Anterior cingulate cortex (tissue), 58 donors: Measurements from ENCODE around the gene WIPF3.
A peak's percentile ranks its signal among the peaks of the same experiment; 100 is the strongest.
"Not testable (repeated sequence)": the region's sequence is repeated elsewhere in the genome, so short reads cannot be mapped to it uniquely, and the experiment has no call there.

ENCODE experiments used
- DNase-seq, 58 donors: peaks; one replicate each; lab custom pipeline; 2025; lab: John Stamatoyannopoulos, UW

WIPF3 gene

DNA sequence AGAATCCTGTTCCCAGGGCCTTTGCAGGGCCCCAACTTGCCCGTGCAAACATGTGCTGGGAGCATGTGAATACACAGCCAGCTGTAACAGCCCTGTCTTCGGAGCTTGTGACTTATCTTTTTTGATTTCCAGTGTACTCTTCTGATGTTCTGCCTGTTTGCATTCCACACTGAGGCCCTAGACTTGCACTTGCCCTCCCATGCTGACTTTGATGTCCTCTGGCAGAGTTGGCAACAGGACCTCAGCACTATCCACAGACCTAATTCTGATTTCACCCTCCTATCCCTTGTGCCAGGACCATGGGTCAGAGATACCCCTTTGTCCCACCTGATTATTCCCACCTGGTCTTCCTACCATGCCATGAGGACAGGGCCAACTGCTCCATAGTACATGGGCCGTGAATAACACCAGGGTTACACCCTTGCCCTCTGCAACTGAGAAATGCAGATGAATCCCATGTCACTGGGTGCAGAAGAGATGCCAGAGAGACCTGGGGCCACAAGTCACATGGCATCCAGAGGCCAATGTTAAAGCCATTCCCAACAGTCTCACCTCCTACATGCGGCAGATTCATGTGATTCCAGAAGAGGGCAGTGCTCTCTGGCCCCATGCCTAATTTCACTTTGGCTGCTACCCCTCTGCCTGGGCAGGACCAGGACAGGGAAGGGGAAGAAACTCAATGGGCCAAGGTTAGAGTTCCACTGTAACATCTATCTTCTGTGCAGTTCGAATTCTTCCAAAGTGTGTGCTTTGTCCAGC, 140.3 kb downstream of the WIPF3 start:
- DNase-seq = peak in 5 of 58 donors; percentile 15 to 32 (median 21)

DNA sequence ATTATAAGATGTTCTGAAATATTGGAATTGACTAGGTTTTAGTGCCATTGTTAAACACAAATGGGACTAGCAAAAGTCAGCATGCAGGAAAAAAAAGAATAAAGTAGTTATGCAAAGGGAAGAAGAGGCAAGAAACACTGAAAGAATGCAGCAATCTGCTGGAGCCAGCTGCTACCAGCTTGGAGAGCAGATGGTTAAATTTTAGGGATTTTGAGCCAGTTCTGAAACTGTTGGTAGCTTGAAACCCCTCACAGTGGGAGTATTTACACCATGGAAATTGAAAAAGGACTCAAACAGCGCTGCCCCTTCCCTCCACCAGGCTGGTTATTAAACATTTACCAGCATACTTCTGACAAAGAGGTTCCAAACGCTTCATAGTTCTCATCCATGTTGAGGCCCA, 142.3 kb downstream of the WIPF3 start:
- no peak for DNase-seq

DNA sequence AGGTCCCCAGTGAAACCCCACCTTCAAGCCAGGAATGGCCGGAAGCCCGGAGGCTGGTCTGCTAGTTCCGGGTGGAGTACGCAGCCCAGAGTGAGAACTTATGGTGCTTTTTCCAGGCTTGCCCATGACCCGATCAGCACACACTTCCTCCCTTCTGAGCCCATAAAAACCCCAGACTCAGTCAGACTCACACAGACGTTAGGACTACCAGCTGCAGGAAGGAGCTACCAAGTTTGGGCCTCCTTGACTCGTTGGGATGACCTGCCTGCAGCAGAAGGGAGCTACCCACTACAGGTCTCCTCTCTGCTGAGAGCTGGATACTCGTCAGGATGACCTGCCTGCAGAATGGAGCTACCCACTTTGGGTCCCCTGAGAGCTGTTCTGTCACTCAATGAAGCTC, 144.2 kb downstream of the WIPF3 start:
- no peak for DNase-seq

DNA sequence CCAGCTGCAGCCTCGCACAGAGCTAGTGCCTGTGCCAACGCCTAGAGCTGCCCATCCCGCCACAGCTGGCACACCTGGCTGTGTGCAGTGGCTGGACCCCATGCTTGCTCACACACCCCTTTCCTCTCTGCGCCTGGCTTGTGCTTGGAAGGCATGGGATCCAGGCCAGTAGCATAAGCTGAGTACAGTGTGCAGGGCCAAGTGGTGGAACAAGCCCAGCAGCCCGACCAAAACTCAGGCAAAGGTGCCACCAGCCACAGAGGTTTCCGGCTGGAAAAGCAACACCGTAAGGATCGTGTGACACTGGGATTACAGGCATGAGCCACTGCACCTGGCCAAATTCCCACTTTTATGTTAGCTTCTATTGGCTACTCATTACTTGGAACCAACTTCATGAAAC, 144.9 kb downstream of the WIPF3 start:
- DNase-seq = no peak

DNA sequence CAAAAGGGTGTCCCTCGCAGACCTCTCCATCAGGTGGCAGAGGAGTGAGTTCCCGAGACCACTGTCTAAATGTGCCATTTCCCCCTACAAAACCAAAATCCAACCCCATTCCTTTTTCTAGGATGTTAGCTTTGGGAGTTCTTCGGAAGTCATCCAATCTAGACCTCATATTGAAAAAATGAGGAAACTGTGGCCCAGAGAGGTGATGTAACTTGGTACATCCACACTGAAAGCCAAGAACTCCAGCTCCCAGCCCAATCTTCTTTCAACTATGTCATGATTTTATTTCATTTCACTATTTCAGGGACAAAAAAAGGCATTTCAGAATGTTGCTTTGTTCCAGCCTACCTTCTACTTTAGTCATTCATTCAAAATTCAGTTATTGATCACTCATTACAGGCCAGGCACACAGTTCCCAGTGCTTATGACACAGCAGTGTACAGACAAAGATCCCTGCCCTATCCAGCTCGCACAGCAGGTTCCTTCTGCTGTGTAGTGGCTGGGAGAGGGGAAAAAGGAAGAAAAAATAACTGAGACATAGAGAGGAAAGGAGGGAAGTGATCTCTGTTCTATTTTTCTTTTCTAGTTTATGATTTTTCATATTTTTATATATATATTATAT, 147.5 kb downstream of the WIPF3 start:
- no peak for DNase-seq

DNA sequence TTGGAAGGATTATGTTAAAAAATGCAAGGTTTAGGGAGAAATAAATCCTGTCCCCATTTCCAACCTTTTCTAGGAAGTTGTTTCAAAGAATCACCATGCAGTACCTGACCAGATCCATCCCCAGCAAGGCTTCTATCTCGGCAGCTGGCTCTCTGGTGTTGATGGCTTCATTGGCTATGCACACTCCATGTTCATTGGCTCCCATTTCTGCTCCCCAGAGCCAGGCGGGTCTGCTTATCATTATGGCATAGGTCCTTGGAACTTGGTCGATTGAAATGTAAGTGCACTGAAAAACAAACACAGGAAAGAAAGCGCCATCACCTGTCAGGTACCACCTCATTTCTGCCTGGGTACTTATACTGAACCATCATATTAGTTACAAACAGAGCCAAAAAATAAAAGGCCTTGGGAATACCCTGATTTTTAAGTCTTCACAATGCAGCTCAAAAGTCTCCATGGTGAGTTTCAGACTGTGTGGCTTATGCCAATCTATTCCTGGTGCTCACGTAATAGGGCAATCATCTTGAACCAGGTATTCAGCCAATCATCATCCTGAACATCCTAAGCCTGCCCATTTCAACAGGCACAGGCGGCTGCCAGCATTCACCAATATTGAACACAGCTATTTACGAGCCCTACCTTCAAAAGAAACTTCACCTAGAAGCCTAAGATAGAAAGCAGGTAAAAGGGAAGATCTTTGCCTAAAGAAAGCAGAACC, 148.9 kb downstream of the WIPF3 start:
- DNase-seq = no peak

DNA sequence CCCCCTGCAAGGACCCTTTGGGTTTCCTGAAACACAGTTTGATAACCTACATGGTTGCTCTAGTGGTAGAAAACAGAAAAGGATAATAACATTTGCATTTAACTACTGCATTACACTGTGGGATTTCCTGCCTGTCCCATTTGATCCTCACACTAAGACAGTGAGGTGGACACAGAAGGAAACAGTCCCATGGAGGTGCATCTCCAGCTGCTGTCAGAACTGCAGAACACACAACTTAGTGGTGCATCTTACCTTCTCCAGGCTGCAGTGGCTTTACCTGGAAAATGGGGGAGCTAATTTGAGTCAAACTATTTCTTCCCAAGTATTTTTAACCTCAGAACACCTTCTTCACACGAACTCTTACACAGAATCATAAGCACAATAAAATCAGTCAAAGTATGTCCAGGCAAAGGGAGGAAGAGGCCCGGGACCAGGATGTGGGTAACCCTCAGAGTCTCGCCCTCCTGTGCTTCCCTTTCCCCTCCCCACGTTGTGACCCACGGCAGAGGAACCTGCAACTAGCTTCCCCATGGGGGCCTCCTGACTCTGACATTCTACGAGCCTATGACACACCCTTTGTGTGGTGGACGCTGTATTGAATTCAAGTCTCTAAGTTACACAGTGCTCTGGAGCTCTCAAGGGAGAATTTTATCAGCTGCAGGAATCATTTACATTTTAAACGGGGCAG, 149.6 kb downstream of the WIPF3 start:
- no peak for DNase-seq

DNA sequence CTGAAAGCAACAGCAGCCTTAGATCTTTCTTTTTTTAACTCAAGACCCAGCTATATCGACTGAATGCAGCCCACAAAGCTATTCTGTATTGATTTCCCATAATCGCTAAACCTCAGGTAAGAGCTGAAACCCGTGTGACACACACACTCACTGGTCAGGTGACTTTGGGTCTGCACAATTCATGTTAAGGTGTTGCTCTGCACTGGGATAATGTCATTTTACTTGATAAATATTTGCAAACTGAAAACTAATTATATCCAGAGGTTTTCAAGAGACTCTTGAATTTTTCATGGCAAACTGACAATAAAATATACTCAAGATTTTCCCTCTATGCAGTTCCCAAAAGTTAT, 150.2 kb downstream of the WIPF3 start:
- no peak for DNase-seq

DNA sequence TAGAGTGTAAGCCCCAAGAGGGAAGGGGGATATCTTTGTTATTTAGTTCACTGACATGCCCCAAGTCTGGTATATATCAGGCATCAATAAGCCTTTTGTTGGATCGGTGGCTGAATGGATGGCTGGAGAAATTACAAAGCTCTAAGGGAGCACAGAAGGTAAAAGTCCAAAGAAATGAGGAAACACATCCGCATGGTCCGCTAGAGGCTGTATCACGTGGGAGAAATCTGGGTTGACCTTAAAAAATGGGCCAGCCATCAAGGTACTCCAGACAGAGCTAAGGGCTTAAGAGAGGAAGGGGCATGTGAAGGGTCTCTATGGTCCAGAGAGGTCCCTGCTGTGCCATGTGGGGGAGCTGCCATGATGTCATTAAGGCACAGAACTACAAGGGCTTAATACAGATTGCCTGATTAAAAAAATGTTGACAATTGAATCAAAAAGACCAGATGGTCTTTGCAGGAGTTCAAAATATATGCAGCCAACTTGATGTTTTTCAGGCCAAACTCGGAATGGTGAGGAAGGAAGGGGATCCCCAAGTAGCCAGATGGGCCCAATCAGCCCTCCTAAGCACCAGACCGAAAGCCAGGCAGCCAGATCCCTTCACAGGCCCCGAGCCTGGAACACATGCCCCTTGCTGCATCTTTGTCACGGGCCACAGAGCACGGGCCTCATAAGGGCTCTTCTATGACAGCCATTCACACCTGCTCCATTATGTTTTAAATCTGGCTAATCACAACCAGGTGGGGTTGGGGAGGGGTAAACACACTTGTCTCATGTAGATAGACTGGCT, 151.4 kb downstream of the WIPF3 start:
- no peak for DNase-seq

DNA sequence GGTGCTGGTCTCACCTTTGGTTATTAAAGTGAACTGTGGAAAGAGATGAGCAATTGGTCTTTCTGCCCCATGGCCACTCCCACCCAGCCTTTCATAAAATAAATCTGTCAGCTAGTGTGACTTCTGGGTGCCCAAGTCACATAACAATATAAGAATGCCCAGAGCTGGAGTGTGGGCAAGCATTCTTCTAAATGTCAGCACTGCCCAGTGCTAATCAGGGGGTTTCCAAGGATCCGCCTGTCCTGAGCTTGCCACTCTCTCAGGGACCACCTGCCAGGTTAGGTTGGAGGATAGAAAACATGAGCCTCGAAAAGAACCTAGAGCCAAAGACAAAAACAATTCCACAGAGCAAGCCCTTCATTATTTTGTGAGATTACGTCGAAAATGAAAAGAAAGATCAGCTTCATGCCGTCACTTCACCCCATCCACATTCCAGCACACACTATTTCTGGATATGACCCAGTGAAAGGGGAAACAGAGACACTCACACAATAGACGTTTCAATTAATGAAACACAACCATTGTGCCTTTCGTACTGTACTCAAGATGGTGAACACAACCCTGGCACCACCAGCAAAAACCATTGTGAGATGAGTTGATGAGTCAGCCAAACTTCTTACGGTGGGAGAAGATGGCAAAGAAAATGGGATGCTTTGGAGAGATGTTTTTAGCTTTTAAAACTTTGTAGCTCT, 152.5 kb downstream of the WIPF3 start:
- no peak for DNase-seq

DNA sequence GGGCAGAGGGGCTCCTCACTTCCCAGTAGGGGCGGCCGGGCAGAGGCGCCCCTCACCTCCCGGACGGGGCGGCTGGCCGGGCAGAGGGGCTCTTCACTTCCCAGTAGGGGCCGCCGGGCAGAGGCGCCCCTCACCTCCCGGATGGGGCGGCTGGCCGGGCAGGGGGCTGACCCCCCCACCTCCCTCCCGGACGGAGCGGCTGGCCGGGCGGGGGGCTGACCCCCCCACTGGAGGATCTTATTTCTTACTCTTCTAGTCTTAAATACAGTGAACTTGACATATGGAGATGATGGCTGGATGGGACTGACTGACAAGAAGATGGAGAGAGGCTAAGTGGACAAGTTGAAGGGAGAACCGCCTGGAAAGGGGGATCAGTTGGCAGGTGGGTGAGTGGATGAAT, 155.3 kb downstream of the WIPF3 start:
- DNase-seq = not testable (repeated sequence)

DNA sequence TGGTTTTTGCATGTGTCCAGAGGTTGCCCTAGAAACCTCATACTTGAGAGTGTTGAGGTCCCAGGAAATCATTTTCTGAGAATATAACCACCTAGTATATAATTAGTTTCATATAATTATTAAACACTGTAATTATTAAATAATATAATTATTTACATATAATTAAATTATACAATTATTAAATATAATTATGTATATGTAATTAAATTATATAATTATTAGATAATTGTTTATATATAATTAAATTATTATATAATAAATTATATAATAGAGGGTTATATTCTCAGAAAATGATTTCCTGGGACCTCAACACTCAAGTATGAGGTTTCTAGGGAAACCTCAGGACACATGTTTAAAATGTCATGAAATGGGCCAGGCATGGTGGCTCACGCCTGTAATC, 155.7 kb downstream of the WIPF3 start:
- no peak for DNase-seq

DNA sequence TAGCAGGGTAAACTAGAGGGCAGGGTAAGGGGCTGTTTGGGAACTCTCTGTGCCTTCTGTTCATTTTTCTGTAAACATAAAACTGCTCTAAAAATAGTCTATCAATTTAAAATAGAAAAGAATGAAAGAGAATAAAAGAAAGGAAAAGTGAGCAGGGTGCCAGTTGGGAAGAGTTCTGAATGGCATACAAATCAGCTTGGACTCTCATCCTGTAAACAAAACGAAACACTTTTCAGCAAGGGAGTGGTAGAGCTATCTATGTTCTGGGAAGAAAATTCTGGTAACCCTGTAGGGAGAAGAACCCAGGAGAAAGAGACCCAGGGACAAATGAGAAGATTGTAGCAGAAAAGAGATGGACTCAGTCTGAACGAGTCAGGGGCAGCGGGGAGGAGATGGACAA, 158.7 kb downstream of the WIPF3 start:
- peak in 3 of 58 donors; percentile 16 to 53 (median 22) for DNase-seq
